Spleen (tissue), 7 donors: ENCODE measurements around the gene ANKRD6.

Source experiments
- POLR2A ChIP-seq, 3 donors: fragments of 450-650 bp; IDR thresholded peaks; one replicate each; pipeline ENCODE4 v1.5.1; 2017; ENCODE audit warnings: antibody characterized with exemption in 3 of 3, mild to moderate bottlenecking in 1 of 3
- POLR2AphosphoS5 ChIP-seq, 3 donors: sonication (generic); formaldehyde crosslinking; IDR thresholded peaks; one replicate each; pipeline ENCODE4 v1.5.1; 2017; ENCODE audit warnings: antibody characterized with exemption in 3 of 3
- TF ChIP-seq, protein P1 (sequence below), 11 experiments: fragments of 200-600 bp in 7 of 11; fragments of 450-650 bp in 4 of 11; sonication (generic) in 4 of 11; IDR thresholded peaks in 8 of 11; conservative IDR thresholded peaks in 3 of 11; 1 replicate in 7 of 11; 2 replicates in 4 of 11; pipeline versions ENCODE4 v1.4.0 to v1.8.0; 2016 to 2021; ENCODE audit warnings: antibody characterized with exemption in 11 of 11, inconsistent platforms in 4 of 11, mild to moderate bottlenecking in 1 of 11
- donor health status: DM: no; HTN: no; CAD: no; lungs with moderate emphysema.
- donor health status: DM: no; HTN: no; CAD: no.
- donor health status: DM: no; HTN: no; CAD: no.

DNA sequence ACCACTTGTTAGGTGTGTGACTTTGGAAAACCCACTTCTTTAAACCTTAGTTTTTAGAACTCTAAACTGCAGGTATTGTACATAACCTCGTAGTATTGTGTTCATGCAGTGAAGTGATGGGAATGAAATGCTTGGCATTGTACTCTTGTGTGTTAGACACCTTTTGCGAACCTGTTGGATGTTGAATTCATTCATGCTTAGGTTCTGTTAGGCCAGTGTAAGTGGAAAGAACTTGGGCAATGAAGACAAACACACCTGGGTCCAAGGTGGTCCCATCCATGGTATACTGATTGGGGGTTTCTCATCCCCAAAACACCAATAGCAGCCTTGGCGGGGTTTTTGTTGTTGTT is 1.2 kb downstream of the ANKRD6 start:
- TF ChIP-seq POLR2AphosphoS5 (IDR thresholded peaks at IDR 0.05) (no peak), POLR2A (IDR thresholded peaks at IDR 0.05) (no peak)
- TF ChIP-seq, protein P1, sequence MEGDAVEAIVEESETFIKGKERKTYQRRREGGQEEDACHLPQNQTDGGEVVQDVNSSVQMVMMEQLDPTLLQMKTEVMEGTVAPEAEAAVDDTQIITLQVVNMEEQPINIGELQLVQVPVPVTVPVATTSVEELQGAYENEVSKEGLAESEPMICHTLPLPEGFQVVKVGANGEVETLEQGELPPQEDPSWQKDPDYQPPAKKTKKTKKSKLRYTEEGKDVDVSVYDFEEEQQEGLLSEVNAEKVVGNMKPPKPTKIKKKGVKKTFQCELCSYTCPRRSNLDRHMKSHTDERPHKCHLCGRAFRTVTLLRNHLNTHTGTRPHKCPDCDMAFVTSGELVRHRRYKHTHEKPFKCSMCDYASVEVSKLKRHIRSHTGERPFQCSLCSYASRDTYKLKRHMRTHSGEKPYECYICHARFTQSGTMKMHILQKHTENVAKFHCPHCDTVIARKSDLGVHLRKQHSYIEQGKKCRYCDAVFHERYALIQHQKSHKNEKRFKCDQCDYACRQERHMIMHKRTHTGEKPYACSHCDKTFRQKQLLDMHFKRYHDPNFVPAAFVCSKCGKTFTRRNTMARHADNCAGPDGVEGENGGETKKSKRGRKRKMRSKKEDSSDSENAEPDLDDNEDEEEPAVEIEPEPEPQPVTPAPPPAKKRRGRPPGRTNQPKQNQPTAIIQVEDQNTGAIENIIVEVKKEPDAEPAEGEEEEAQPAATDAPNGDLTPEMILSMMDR (IDR thresholded peaks at IDR 0.05 in 8 of 11, conservative IDR thresholded peaks at IDR 0.05 in 3 of 11): no peak
